Stimulated activated CD4-positive, alpha-beta T cell treated with anti-CD3 and anti-CD28 coated beads, Interleukin-2, amount 100 ng/mL, for 48 hours (primary cell): ENCODE results near the gene ADRM1.

Experiments
- DNase-seq, 2 donors: peaks; one replicate each; pipeline ENCODE4 v3.0.0-alpha.2; 2020

ADRM1 gene

DNA sequence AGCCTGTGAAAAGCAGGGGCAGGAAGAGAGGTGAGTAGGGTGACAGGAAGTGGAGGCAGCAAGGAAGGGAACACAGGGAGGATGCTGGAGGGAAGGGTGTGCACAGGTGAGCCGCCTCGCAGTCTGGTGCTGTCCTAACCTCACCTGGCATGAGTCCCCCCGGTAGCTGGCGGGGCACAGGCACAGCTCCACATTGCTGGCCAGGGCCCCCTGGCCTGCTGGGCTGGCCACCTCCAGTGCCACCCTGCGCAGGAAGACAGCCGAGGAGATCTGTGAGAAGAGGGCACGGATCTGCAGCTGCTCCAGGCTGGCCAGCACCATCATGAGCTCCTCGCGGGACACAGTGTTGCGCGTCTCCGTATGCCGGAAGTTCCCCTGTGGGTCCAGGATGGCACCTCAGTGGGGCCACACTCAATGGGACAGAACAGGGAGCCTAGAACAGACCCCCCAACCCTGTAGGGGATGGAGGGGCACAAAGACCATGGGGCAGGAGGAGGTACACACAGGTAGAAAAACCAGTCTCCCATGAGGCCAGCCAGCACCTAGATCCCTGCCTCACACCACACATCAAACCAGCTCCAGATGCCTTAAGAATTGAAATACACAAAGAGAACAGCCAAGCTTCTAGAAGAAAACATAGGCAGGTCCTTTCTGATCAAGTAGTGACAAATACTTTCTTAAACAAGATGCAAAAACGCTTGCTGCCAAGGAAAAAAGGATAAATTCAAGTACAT, 22.5 kb downstream of the ADRM1 start:
- DNase-seq: no peak

DNA sequence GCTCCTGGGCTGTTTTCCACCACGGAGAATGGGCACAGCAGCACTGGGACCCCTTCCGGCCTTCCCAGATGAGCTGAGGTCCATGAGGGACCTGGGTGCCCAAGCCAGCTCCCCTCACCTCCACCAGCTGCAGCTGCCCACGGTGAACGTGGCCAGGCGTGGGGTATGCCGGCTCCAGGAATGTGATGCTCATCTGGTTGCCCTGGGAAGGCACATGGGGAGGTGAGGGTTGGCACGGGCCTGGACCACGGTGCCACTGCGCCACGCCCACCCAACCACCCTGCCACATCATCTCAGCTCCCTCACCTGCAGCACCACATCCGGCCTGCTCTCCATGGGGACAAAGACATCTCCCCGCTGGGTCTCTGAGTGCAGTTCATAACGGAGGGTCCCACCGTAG, 23.8 kb downstream of the ADRM1 start:
- no peak for DNase-seq

GRCh38 chr20:62326959-62327725, 24.3 kb downstream of the ADRM1 start:
- no peak for DNase-seq

GRCh38 chr20:62327726-62328495, 25.1 kb downstream of the ADRM1 start:
- no peak for DNase-seq

- no peak for DNase-seq
Measured at GRCh38 chr20:62328684-62329388, 26.0 kb downstream of the ADRM1 start.

DNA sequence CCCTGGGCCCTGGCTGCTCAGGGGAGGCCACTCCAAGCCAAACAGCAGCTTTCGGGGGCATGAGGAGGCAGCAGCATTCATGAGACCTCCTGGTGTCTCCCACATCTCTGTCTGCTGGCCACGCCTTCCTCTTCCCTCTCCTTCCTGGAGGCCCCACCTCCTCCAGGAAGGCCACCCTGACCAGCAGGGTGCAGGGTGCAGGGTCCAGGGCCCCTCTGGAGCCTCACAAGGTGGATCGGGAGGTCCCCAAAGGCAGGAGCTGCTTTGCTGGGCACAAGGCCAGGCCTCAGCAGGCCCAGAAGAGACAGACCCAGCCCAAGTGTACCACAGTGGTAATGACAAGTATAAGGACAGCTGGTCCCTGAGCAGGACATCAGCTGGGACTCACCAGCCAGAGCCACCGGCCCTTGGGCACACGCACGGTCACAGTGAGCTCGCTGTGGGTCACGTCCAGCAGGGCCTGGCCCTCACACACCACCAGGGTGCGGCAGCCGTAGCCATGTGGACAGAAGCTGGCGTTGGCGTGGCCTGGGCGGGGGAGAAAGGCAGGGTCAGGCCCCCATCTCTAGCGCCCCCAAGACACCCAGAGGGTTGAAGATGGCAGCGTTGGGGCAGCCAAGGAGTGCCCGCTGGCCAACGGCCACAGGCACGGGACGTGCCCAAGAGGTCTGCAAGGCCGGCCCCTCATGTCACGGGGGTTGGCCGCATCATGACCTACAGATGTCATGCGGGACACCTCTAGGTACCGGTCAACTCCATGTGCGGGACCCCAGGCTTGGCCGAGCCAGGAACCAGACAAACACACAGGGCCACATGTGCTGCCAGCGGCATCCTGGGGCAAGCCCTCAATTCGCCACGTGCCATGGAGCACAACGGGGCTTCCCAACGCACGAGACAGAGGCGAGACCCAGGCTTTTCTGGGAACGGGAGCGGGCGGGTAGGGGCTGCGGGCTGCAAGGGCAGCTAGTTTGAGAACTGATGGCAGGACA, 26.9 kb downstream of the ADRM1 start:
- no peak for DNase-seq

DNA sequence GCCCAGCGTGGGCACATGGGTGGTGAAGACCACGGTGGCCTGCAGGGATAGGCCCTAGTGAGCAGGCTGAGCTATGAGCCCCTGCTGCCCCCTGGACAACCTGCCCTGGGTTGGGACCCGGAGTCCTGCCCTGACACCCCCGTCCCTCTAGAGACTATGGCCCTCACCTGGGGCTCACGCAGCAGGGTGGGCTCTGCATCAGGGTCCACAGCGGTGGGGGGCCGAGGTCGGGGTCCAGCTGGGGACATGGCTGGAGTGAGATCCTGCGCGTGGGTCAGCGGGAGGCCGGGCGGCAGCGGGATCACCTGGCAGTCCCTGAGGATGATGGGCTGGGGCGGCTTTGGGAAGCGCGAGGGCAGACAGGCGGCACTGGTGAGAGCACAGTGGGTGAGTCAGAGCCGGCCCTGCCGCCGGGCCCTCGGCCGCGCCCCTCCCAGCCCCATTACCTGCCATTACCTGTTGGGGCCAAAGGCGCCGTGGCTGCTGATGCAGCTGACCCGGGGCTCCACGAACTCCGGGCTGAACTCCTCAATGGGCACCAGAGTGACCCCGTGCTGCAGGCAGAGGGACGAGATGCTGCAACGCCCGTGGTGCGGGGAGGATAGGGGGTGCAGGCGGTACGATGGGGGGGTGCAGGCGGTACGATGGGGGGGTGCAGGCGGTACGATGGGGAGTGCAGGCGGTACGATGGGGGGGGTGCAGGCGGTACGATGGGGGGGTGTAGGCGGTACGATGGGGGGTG, 27.9 kb downstream of the ADRM1 start:
- DNase-seq: no peak

DNA sequence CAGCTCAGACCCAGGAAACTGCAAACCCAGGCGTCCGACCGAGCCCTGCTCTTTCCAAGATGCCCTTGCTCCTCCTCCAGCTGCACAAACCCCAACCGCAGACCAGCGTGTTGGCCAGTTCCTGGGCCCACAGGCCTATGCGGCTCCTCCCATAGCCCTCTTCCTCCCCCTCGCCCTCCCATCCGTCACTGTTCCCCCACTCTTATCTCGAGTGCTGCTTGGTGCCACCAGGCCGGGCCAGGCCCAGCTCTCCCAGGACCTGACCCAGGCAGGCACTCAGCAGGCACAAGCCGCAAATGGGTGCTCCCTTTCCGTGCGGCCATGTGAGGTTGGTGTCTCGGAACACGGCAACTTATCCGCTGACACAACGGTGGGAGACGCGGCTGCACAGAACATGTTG, 28.6 kb downstream of the ADRM1 start:
- DNase-seq: no peak

- DNase-seq: no peak
Measured at GRCh38 chr20:62332421-62332820, 29.6 kb downstream of the ADRM1 start.

DNA sequence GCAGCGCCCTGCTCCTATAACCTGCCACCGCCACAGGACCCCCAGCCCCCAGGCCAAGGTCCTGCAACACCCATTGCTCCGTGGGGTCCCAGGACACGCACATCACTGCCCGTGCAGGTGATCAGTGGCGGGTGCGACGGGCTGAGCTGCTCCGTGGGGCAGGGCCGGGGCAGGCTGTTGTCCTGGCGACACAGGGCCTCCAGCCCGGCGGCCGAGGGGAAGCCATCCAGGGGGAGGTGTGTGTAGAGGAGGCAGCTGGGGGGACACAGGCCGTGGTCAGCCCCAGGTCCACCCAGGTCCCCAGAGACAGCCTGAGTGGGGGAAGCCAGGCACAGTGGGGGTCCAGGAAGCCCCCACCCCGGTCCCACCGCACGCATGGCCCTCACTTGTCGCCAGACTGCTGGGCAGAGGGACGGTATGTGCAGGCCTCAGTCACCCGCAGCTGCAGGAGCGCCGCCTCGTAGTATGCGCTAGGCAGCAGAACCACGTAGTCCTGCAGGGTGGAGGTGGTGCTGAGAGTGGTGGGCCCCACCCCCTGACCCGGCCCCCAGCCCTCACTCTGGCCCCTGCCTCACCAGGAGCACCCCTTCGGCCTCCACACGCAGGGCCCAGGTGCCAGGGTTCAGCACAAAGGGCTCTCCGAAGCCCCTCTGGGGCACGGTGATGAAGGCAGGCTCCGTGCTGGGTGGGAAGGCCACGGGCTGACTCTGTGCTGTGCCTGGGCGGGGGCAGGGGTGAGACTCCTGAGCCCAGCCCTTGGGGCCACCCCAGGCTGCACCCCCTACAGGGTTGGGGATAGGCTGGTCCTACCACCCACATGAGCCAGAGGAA, 30.4 kb downstream of the ADRM1 start:
- DNase-seq: no peak

GRCh38 chr20:62333820-62334595, 31.2 kb downstream of the ADRM1 start:
- no peak for DNase-seq

DNA sequence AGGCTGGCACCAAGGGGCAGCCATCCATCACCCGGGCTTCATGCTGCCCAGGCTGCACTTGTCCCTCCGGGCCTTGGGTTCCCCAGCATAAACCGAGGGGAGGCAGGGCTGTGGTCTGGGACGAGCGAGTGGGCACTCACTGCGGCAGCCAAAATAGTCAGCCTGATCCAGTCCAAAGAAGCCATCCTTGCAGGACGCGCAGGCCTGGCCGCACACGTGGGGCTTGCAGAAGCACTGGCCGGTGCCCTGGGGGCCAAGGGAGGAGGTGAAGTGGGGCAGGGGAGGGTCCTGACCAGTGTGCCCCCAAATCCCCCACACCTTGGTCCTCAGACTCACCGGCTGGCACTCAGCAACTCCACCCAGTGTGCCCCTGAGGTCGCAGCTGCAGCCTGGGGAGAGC, 32.1 kb downstream of the ADRM1 start:
- DNase-seq: no peak

DNA sequence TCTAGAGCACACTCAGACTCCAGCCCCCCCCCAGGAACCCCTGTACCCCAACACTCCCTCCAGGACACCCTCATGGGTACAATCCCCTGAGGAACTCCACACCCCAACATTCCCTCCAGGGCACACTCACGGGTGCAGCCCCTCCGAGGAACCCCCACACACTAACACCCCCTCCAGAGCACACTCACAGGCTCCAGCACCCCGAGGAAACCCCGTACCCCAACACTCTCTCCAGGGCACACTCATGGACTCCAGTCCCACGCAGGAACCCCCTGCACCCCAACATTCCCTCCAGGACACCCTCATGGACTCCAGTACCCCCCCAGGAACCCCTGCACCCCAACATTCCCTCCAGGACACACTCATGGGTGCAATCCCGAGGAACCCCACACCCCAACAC, 32.7 kb downstream of the ADRM1 start:
- no peak for DNase-seq

DNA sequence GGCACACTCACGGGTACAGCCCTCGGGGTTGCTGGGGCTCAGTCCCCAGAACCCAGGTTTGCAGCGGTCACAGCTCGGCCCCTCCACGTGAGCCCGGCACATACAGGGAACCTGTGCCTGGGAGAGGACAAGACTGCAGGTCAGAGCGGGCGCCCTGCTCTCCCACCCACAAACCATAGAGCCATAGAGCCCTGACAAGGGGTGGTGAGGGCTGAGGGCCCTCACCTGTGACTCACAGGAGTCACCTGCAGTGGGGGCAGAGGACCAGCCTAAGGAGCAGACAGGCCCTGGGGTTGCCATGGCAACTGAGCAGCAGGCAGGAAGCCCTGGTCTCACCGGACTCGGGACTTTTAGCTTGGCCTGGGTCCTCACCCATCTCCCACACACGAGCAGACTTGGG, 33.5 kb downstream of the ADRM1 start:
- no peak for DNase-seq

GRCh38 chr20:62336775-62337557, 34.2 kb downstream of the ADRM1 start:
- DNase-seq: no peak

- DNase-seq: no peak
Measured at GRCh38 chr20:62337558-62338293, 34.9 kb downstream of the ADRM1 start.

DNA sequence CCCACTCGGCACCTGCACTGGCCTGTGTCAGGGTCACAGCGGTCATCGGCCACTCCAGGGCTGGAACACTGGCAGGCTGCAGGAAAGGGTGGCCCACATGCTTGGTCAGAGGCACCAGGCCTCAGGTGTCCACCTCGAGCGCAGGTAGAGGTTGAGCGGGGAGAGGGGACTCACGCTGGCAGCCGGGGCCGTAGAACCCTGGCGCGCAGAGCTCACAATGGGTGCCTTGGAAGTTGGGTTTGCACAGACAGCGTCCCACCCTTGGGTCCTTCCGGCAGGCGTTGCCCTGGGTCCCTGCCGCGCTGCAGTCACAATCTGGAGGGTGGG, 35.5 kb downstream of the ADRM1 start:
- DNase-seq: no peak

DNA sequence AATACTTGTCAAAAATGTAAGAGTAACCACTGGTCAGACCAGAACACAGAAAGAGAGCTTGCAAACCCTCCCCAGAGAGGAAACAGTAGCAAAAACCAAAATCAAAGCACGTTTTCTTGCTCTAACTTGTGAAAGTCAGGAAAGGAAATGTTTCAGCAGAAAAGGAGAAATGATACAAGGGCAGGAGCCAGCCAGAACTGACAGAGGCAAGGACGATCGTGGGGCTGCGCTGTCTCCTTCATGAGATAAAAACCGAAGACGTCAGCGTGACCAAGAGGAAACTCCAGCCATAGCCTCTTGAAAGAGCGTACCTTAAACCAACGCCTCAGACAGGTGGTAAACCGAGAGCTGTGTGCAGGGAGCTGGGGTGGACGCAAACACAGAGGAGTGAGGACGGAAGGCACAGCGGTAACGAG, 36.9 kb downstream of the ADRM1 start:
- DNase-seq: no peak
